GM12878 (cell line): ENCODE measurements around the gene PAPPA. TPM values are rescaled to one million over a fixed set of nuclear protein-coding genes. Genes with fewer than 3 reads are reported as not detected.

Experiments
- ATAC-seq: fragments of 200-7000 bp; cut with Tn5 transposase; 3 replicates; pipeline ENCODE4 v1.9.1; 2020; ENCODE audit warnings: mild to moderate bottlenecking, moderate library complexity
- BruUV-seq: library from RNA; stranded (reverse); fragments of 400-500 nt; replicated peaks from 2 replicates; lab custom pipeline; 2021; lab: Mats Ljungman, UMichigan
- CTCF ChIA-PET: fragments of 300-600 bp; sonication (Branson Sonifier 250); formaldehyde crosslinking; extraction: SDS; loops from one replicate; lab custom pipeline; 2021; ENCODE audit warnings: inconsistent platforms; lab: Yijun Ruan, JAX
- POLR2A ChIA-PET: fragments of 350-600 bp; formaldehyde crosslinking; extraction: SDS; loops from one replicate; lab custom pipeline; 2021; ENCODE audit warnings: inconsistent platforms; lab: Charles Lee
- RAD21 ChIA-PET: fragments of 300-600 bp; sonication (Branson Sonifier 250); formaldehyde crosslinking; loops from one replicate; lab custom pipeline; 2023; ENCODE audit warnings: antibody characterized with exemption; ENCODE audit not compliant: unreplicated experiment; lab: Charles Lee
- SMC1A ChIA-PET: fragments of 300-600 bp; sonication (Branson Sonifier 250); formaldehyde crosslinking; loops from one replicate; lab custom pipeline; 2023; ENCODE audit not compliant: unreplicated experiment, uncharacterized antibody; lab: Charles Lee
- DNase-seq: peaks from one replicate; pipeline ENCODE4 v3.0.0-alpha.2; 2011; ENCODE audit warnings: low read depth, low spot score
- FAIRE-seq: peaks from 3 replicates; lab custom pipeline; 2011; peaks lifted over from hg19 to GRCh38; lab: Jason Lieb, UNC
- H2AFZ ChIP-seq: 2 replicates; pipeline ENCODE4 v1.6.0; 2011; ENCODE audit warnings: low read depth, low read length, control low read depth; ENCODE audit not compliant: control insufficient read depth
- H3K27ac ChIP-seq: 2 replicates; pipeline ENCODE4 v1.5.1; 2011; ENCODE audit warnings: control low read depth; ENCODE audit not compliant: control insufficient read depth, insufficient read depth
- H3K27me3 ChIP-seq, 2 experiments: replicated peaks in 1 of 2; 2 replicates each; pipeline versions ENCODE4 v1.6.0 to v1.6.1; 2011; ENCODE audit warnings: low read length in 1 of 2; ENCODE audit not compliant: control insufficient read depth in 2 of 2, insufficient read depth in 2 of 2
- H3K36me3 ChIP-seq, 2 experiments: 2 replicates each; pipeline ENCODE4 v1.5.1; 2011; ENCODE audit warnings: low read length in 1 of 2; ENCODE audit not compliant: control insufficient read depth in 2 of 2, insufficient read depth in 2 of 2
- H3K4me1 ChIP-seq: 2 replicates; pipeline ENCODE4 v1.6.1; 2011; ENCODE audit warnings: mild to moderate bottlenecking, low read length, moderate library complexity, mixed read lengths; ENCODE audit not compliant: control insufficient read depth, insufficient read depth
- H3K4me2 ChIP-seq: 2 replicates; pipeline ENCODE4 v1.6.0; 2011; ENCODE audit warnings: control low read depth; ENCODE audit not compliant: control insufficient read depth, insufficient read depth
- H3K4me3 ChIP-seq: fragments of 200-600 bp; sonication (generic); 2 replicates; pipeline ENCODE4 v1.5.1; 2016
- H3K79me2 ChIP-seq: 2 replicates; pipeline ENCODE4 v1.6.0; 2011; ENCODE audit warnings: low read length; ENCODE audit not compliant: control insufficient read depth, insufficient read depth
- H3K9ac ChIP-seq: 2 replicates; pipeline ENCODE4 v1.8.0; 2011; ENCODE audit warnings: low read length, control low read depth, mixed read lengths; ENCODE audit not compliant: control insufficient read depth, insufficient read depth
- H3K9me3 ChIP-seq: replicated peaks from 3 replicates; pipeline ENCODE4 v1.5.1; 2011; ENCODE audit warnings: mild to moderate bottlenecking, low read length; ENCODE audit not compliant: control insufficient read depth, insufficient read depth
- H4K20me1 ChIP-seq: 2 replicates; pipeline ENCODE4 v1.6.0; 2011; ENCODE audit not compliant: control insufficient read depth, insufficient read depth
- CHD4 ChIP-seq: fragments of 200-600 bp; sonication (generic); IDR thresholded peaks from 2 replicates; pipeline ENCODE4 v1.6.1; 2016; ENCODE audit warnings: mild to moderate bottlenecking
- ESRRA ChIP-seq: IDR thresholded peaks from 2 replicates; pipeline ENCODE4 v1.6.1; 2012; ENCODE audit warnings: mild to moderate bottlenecking, low read length, improper control_type of control experiment
- HDAC6 ChIP-seq: fragments of 200-600 bp; sonication (generic); IDR thresholded peaks from one replicate; pipeline ENCODE4 v1.8.0; 2017; ENCODE audit warnings: antibody characterized with exemption; ENCODE audit not compliant: unreplicated experiment
- JUND ChIP-seq: IDR thresholded peaks from 2 replicates; pipeline ENCODE4 v1.6.1; 2012; ENCODE audit warnings: low read depth, mild to moderate bottlenecking, low read length, improper control_type of control experiment, moderate library complexity
- LARP7 ChIP-seq: fragments of 450-650 bp; IDR thresholded peaks from 2 replicates; pipeline ENCODE4 v1.6.1; 2017; ENCODE audit warnings: mild to moderate bottlenecking
- MAX ChIP-seq: IDR thresholded peaks from 2 replicates; pipeline ENCODE4 v1.6.1; 2012; ENCODE audit warnings: low read depth, low read length, improper control_type of control experiment
- MYC ChIP-seq: IDR thresholded peaks from 2 replicates; pipeline ENCODE4 v1.6.1; 2011; ENCODE audit warnings: mild to moderate bottlenecking, low read length, moderate library complexity, inconsistent platforms; ENCODE audit not compliant: insufficient read depth, insufficient replicate concordance, insufficient read length, severe bottlenecking
- POLR2AphosphoS2 ChIP-seq: IDR thresholded peaks from 2 replicates; pipeline ENCODE4 v1.6.1; 2011; ENCODE audit warnings: low read depth, mild to moderate bottlenecking, low read length, improper control_type of control experiment, moderate library complexity
- SMARCA5 ChIP-seq: fragments of 450-650 bp; IDR thresholded peaks from 2 replicates; pipeline ENCODE4 v1.6.1; 2017; ENCODE audit warnings: mild to moderate bottlenecking
- SRF ChIP-seq, 2 experiments: IDR thresholded peaks; 2 replicates each; pipeline ENCODE4 v1.6.1; 2011; ENCODE audit warnings: low read depth in 2 of 2, low read length in 2 of 2, mild to moderate bottlenecking in 1 of 2, moderate library complexity in 1 of 2
- SUPT20H ChIP-seq: IDR thresholded peaks from 2 replicates; pipeline ENCODE4 v1.6.1; 2011; ENCODE audit warnings: low read depth, mild to moderate bottlenecking, low read length, moderate library complexity, borderline replicate concordance; ENCODE audit not compliant: control insufficient read depth
- TARDBP ChIP-seq: IDR thresholded peaks from 2 replicates; pipeline ENCODE4 v1.6.1; 2016; ENCODE audit warnings: borderline replicate concordance
- YBX1 ChIP-seq: fragments of 450-650 bp; IDR thresholded peaks from 2 replicates; pipeline ENCODE4 v1.6.1; 2016; ENCODE audit warnings: antibody characterized with exemption
- ZNF622 ChIP-seq: fragments of 450-650 bp; IDR thresholded peaks from 2 replicates; pipeline ENCODE4 v1.6.1; 2017; ENCODE audit warnings: mild to moderate bottlenecking, inconsistent platforms
- ZZZ3 ChIP-seq: IDR thresholded peaks from 2 replicates; pipeline ENCODE4 v1.6.1; 2011; ENCODE audit warnings: low read depth; ENCODE audit not compliant: control insufficient read depth, insufficient read length
- WGBS: methylation state at CpG from one replicate; pipeline ENCODE4 v1.1.6; 2016; ENCODE audit warnings: low lambda C conversion rate; ENCODE audit not compliant: insufficient replicate concordance, insufficient coverage; ENCODE audit errors: missing lambda C conversion rate; 5-methylcytosine and 5-hydroxymethylcytosine counted together
- in situ Hi-C: fragments of 300-500 bp; cut with MboI; formaldehyde crosslinking; loops from 9 replicates; pipeline ENCODE4 v1.14.3; 2018; ENCODE audit warnings: mixed read lengths
- intact Hi-C: fragments of 100-400 bp; cut with micrococcal nuclease; formaldehyde crosslinking; loops from one replicate; pipeline ENCODE4 v1.14.2; 2022; ENCODE audit not compliant: unreplicated experiment
- polyA plus RNA-seq, 11 experiments: library from polyadenylated mRNA; depleted of rRNA in 4 of 11; unstranded in 6 of 11; stranded (reverse) in 5 of 11; fragments of >200 nt; fragmentation: Nextera tagmentation in 4 of 11; fragmentation: Illumina TruSeq in 1 of 11; extraction: Ambion mirVana in 4 of 11; extraction: Trizol in 1 of 11; gene quantifications; 1 replicate in 1 of 11; 2 replicates in 10 of 11; pipeline versions ENCODE4 v1.2.1 to v1.2.3, GENCODE V29; 2011 to 2016; ENCODE audit warnings: inconsistent platforms in 2 of 11, missing spikeins in 2 of 11, low read depth in 1 of 11
- total RNA-seq, 4 experiments: library from RNA; depleted of rRNA in 3 of 4; stranded (reverse); fragments of >200 nt in 3 of 4; fragmentation: Illumina TruSeq in 1 of 4; extraction: Trizol in 1 of 4; gene quantifications; 2 replicates each; pipeline versions ENCODE4 v1.2.1 to v1.2.3, GENCODE V29; 2013 to 2021
- TF ChIP-seq, protein P1 (sequence below): fragments of 450-650 bp; IDR thresholded peaks from 2 replicates; pipeline ENCODE4 v1.6.1; 2016; ENCODE audit warnings: mild to moderate bottlenecking

The PAPPA gene
- total and polyA plus RNA-seq, 10 of the 15 experiments (the other 5 are each of a cell fraction or from before 2014, with no cell fraction given), result under 0.01 to 0.19 (median 0.02) TPM; not detected in 4

DNA sequence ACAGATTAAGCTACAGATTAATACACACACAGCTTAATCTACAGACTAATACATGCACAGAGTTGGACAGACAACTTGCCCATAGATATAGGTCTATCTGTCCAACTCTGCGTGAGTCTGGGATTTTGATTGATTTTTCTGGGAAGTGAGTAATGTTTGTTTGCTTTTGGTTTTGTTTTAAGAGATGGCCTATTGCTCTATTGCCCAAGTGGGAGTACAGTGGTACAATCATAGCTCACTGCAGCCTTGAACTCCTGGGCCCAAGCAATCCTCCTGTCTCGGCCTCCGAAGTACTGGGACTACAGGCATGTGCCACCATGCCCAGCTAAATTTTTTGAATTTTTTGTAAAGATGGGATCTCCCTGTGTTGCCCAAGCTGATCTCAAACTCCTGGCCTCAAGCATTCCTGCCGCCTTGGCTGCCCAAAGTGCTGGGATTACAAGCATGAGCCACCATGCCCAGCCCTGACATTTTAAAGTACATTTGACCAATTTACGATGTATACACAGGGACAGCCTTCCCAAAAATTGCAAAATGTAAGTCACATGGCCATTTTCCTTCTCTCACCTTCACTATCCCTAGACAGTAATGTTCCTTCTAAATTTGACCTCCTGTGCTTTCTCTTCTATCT lies 50.8 kb downstream of the PAPPA start:
- Histone ChIP-seq H3K79me2 (no peaks in the 10 kb centered on the region), H3K36me3 (no peaks in the 10 kb centered on the region), H3K9me3 (no peaks in the 10 kb centered on the region), H3K9ac (no peak overlapping the region), H3K27me3 (no peaks in the 10 kb centered on the region), H3K4me2 (no peak overlapping the region), H3K27ac (no peak overlapping the region), H4K20me1 (no peaks in the 10 kb centered on the region), H3K4me3 (no peak overlapping the region), H2AFZ (no peak overlapping the region), H3K4me1 (no peaks in the 10 kb centered on the region)
- SMC1A ChIA-PET, result no interaction called here
- BruUV-seq, result no TSS peak
- FAIRE-seq, result no peak
- DNase-seq, result no peak
- POLR2A ChIA-PET, result no interaction called here
- in situ Hi-C loops, result no loop called here
- intact Hi-C loops, result no loop called here
- ATAC-seq, result no peak
- TF ChIP-seq MYC (no peak), ZNF622 (no peak), YBX1 (no peak), SMARCA5 (no peak), POLR2AphosphoS2 (no peak), TARDBP (no peak), MAX (no peak), SUPT20H (no peak), JUND (no peak), CHD4 (no peak), ZZZ3 (no peak), LARP7 (no peak), ESRRA (no peak), SRF (IDR thresholded peaks at IDR 0.05; ENCODE audit: low read depth in 2 of 2, low read length in 2 of 2) (no peak), HDAC6 (no peak)
- TF ChIP-seq, protein P1, sequence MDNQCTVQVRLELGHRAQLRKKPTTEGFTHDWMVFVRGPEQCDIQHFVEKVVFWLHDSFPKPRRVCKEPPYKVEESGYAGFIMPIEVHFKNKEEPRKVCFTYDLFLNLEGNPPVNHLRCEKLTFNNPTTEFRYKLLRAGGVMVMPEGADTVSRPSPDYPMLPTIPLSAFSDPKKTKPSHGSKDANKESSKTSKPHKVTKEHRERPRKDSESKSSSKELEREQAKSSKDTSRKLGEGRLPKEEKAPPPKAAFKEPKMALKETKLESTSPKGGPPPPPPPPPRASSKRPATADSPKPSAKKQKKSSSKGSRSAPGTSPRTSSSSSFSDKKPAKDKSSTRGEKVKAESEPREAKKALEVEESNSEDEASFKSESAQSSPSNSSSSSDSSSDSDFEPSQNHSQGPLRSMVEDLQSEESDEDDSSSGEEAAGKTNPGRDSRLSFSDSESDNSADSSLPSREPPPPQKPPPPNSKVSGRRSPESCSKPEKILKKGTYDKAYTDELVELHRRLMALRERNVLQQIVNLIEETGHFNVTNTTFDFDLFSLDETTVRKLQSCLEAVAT, result no peak
- 19% methylated on average over 5 of the region's 5 CpGs for WGBS
- CTCF ChIA-PET, result interaction anchor here (1.4 kb wide), 1 partner anchor 12 kb away, joined by 3 read pairs; no protein-coding TSS in a partner anchor
- RAD21 ChIA-PET, result no interaction called here
